HFFc6 (cell line): Measurements from ENCODE around the gene SLC9A7. TPM values are rescaled to one million over a fixed set of nuclear protein-coding genes. Genes with fewer than 3 reads are reported as not detected.

Source experiments
- DNase-seq: peaks from one replicate; pipeline ENCODE4 v3.0.0-alpha.2; 2018
- H3K27ac Mint-ChIP-seq: 2 replicates; pipeline ENCODE4 v1.8.0; 2020; ENCODE audit warnings: mild to moderate bottlenecking, mixed read lengths
- H3K27me3 Mint-ChIP-seq: 2 replicates; pipeline ENCODE4 v1.8.0; 2021; ENCODE audit warnings: mild to moderate bottlenecking, moderate library complexity, mixed read lengths; ENCODE audit not compliant: insufficient read depth
- H3K36me3 Mint-ChIP-seq: 2 replicates; pipeline ENCODE4 v1.8.0; 2021; ENCODE audit warnings: low read depth, mixed read lengths
- H3K4me1 Mint-ChIP-seq: 2 replicates; pipeline ENCODE4 v1.8.0; 2020; ENCODE audit warnings: low read depth, mixed read lengths
- H3K4me3 Mint-ChIP-seq: 2 replicates; pipeline ENCODE4 v1.8.0; 2020; ENCODE audit warnings: mild to moderate bottlenecking, moderate library complexity, mixed read lengths
- H3K9me3 Mint-ChIP-seq: 2 replicates; pipeline ENCODE4 v1.8.0; 2020; ENCODE audit warnings: mild to moderate bottlenecking, mixed read lengths
- CTCF ChIP-seq: fragments of 200-600 bp; sonication (generic); IDR thresholded peaks from 2 replicates; pipeline ENCODE4 v1.5.0; 2021; ENCODE audit warnings: antibody characterized with exemption, mild to moderate bottlenecking
- total RNA-seq, 6 experiments: library from RNA; stranded (reverse); fragmentation: NEBNext Ultra II Directional; extraction: Animal tissue kit (Norgen Biotek cat#: 25700); gene quantifications; 2 replicates in 1 of 6; 3 replicates in 5 of 6; pipeline ENCODE4 v1.2.3, GENCODE V29; 2021

SLC9A7 gene
- total RNA-seq, 6 experiments from 2014 or later: 41.8 to 54.1 (median 45.7) TPM

- TF ChIP-seq CTCF: no peak
- H3K9me3 Mint-ChIP-seq: no peaks in the 10 kb centered on the region
- H3K36me3 Mint-ChIP-seq: peaks cover 4% of the 10 kb centered on the region; the same call in 1 of the 2 replicates
- peak overlapping the region; percentile 84 for H3K4me3 Mint-ChIP-seq
- H3K4me1 Mint-ChIP-seq: peaks cover 55% of the 10 kb centered on the region
- peak; percentile 89 for DNase-seq
- H3K27ac Mint-ChIP-seq: peak overlapping the region; percentile 94
- H3K27me3 Mint-ChIP-seq: no peaks in the 10 kb centered on the region
Observed at GRCh38 chrX:46582966-46583365, 176.0 kb downstream of the SLC9A7 start.

GRCh38 chrX:46582325-46582724, 176.6 kb downstream of the SLC9A7 start:
- TF ChIP-seq CTCF: no peak
- Mint-ChIP-seq H3K9me3 (no peaks in the 10 kb centered on the region), H3K4me3 (peak overlapping the region; percentile 84), H3K27me3 (no peaks in the 10 kb centered on the region), H3K4me1 (peaks cover 55% of the 10 kb centered on the region), H3K36me3 (peaks cover 6% of the 10 kb centered on the region; the same call in 1 of the 2 replicates), H3K27ac (peak overlapping the region; percentile 94)
- DNase-seq: peak; percentile 39

GRCh38 chrX:46580613-46581012, 178.3 kb downstream of the SLC9A7 start:
- no peak overlapping the region for H3K27ac Mint-ChIP-seq
- peaks cover 6% of the 10 kb centered on the region; the same call in 1 of the 2 replicates for H3K36me3 Mint-ChIP-seq
- no peak overlapping the region for H3K4me3 Mint-ChIP-seq
- H3K27me3 Mint-ChIP-seq: no peaks in the 10 kb centered on the region
- H3K9me3 Mint-ChIP-seq: no peaks in the 10 kb centered on the region
- peaks cover 56% of the 10 kb centered on the region for H3K4me1 Mint-ChIP-seq
- DNase-seq: no peak
- no peak for TF ChIP-seq CTCF

GRCh38 chrX:46579250-46579649, 179.7 kb downstream of the SLC9A7 start:
- H3K27ac Mint-ChIP-seq: peak overlapping the region; percentile 13; the same call in 1 of the 2 replicates
- peaks cover 49% of the 10 kb centered on the region for H3K4me1 Mint-ChIP-seq
- no peak for DNase-seq
- H3K4me3 Mint-ChIP-seq: no peak overlapping the region
- no peaks in the 10 kb centered on the region for H3K27me3 Mint-ChIP-seq
- TF ChIP-seq CTCF: no peak
- H3K9me3 Mint-ChIP-seq: no peaks in the 10 kb centered on the region
- H3K36me3 Mint-ChIP-seq: peaks cover 6% of the 10 kb centered on the region; the same call in 1 of the 2 replicates

- peak; percentile 73 for DNase-seq
- Mint-ChIP-seq H3K4me1 (peaks cover 38% of the 10 kb centered on the region), H3K9me3 (no peaks in the 10 kb centered on the region), H3K4me3 (peak overlapping the region; percentile 89), H3K27ac (peak overlapping the region; percentile 95), H3K36me3 (peaks cover 6% of the 10 kb centered on the region; the same call in 1 of the 2 replicates), H3K27me3 (no peaks in the 10 kb centered on the region)
- TF ChIP-seq CTCF: no peak
Observed at GRCh38 chrX:46577221-46578005, 181.5 kb downstream of the SLC9A7 start.
